ENCODE data around the gene TJP1.
"Not testable (repeated sequence)": the region's sequence is repeated elsewhere in the genome, so short reads cannot be mapped to it uniquely, and the experiment has no call there.

Gene TJP1

GRCh38 chr15:29789871-29790270, 32.4 kb downstream of the TJP1 start:
- H3K4me3 ChIP-seq (ENCODE audit: low read length), result no peak overlapping the region
- DNase-seq (ENCODE audit: low read depth), result no peak
- TF ChIP-seq CTCF (IDR thresholded peaks at IDR 0.05; ENCODE audit: insufficient read depth, low read depth, low read length, missing control alignments), result no peak

GRCh38 chr15:29788433-29789034, 33.7 kb downstream of the TJP1 start:
- peak; percentile 16 for DNase-seq (ENCODE audit: low read depth)
- no peak for TF ChIP-seq CTCF (IDR thresholded peaks at IDR 0.05; ENCODE audit: insufficient read depth, low read depth, low read length, missing control alignments)
- no peak overlapping the region for H3K4me3 ChIP-seq (ENCODE audit: low read length)

GRCh38 chr15:29787767-29788166, 34.5 kb downstream of the TJP1 start:
- no peak for DNase-seq (ENCODE audit: low read depth)
- H3K4me3 ChIP-seq (ENCODE audit: low read length), result no peak overlapping the region
- no peak for TF ChIP-seq CTCF (IDR thresholded peaks at IDR 0.05; ENCODE audit: insufficient read depth, low read depth, low read length, missing control alignments)

- H3K4me3 ChIP-seq (ENCODE audit: low read length), result no peak overlapping the region
- no peak for TF ChIP-seq CTCF (IDR thresholded peaks at IDR 0.05; ENCODE audit: insufficient read depth, low read depth, low read length, missing control alignments)
- no peak for DNase-seq (ENCODE audit: low read depth)
Measured at GRCh38 chr15:29785642-29786041, 36.6 kb downstream of the TJP1 start.

GRCh38 chr15:29785136-29785535, 37.1 kb downstream of the TJP1 start:
- DNase-seq (ENCODE audit: low read depth), result no peak
- no peak overlapping the region for H3K4me3 ChIP-seq (ENCODE audit: low read length)
- no peak for TF ChIP-seq CTCF (IDR thresholded peaks at IDR 0.05; ENCODE audit: insufficient read depth, low read depth, low read length, missing control alignments)

- DNase-seq (ENCODE audit: low read depth), result peak; percentile 23
- no peak for TF ChIP-seq CTCF (IDR thresholded peaks at IDR 0.05; ENCODE audit: insufficient read depth, low read depth, low read length, missing control alignments)
- no peak overlapping the region for H3K4me3 ChIP-seq (ENCODE audit: low read length)
Measured at GRCh38 chr15:29784413-29784812, 37.9 kb downstream of the TJP1 start.

GRCh38 chr15:29782816-29783215, 39.5 kb downstream of the TJP1 start:
- peak; percentile 20 for DNase-seq (ENCODE audit: low read depth)
- H3K4me3 ChIP-seq (ENCODE audit: low read length), result not testable (repeated sequence)
